GM21390 (cell line): Measurements from ENCODE around the gene TBKBP1.

Experiments used
- ATAC-seq: cut with Tn5 transposase; IDR thresholded peaks from one replicate; pipeline ENCODE4 v1.9.1; 2021; ENCODE audit not compliant: unreplicated experiment

The TBKBP1 gene

GRCh38 chr17:47713980-47714700 is 20.2 kb downstream of the TBKBP1 start:
- ATAC-seq = no peak

DNA sequence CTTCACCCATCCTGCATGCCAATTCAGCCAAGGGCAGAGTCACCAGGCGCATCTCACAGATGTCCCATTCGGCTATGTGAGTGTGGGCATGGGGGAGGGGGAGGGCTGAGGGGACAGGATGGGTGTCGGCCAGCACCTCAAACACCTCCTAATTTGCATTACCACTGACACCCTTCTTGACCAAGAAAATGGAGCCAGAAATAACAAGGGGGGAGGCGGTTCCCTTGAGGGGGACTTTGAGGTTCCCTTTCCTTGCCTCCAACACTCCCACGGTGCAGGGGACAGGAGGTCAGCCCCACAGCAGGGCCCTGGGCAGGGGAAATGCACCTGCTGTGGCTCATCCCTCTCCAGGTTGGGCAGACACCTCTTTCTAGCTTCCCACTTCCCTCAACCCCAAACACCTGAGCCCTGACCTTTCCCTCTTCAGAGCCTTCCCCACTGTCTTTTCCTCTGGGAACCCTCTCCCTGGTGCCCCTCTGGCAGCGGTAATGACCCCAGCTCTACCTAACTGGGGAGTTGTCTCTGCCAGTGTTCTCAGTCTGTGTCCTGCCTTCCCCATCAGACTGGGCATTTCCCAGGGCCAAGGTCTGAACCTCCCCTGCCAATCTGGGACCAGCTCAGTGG is 20.9 kb downstream of the TBKBP1 start:
- no peak for ATAC-seq

DNA sequence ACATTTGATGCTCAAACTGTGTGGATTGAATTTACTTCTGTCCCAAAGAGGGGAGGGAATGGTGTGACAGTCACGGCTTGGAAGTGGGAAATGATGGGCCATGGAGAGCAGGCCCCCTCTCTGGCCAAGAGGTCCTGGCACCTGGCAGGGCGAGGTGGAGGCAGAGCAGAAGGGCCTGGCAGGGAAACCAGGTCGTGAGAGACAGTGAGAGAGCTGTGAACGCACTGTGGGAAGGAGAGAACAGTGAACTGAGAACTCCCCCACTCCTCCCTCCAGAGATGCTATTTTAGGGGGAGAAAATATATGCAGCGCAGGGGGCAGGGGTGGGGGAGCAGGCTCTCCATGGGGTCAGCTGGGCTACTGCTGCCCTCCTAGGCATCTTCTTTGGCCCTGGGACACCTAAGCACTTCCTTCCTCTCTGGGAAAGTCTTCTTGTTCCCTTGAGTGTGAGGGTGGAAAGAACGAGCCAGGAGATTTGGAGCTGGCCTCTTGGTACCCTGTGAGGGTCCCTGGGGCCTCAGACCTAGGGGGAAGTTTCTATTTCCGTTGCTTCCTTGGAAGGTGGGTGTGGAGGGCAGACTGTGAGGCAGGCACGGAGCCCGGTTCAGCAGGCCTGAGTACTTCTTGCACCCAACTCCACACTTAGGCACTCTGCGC is 21.8 kb downstream of the TBKBP1 start:
- no peak for ATAC-seq

GRCh38 chr17:47716375-47716774 is 22.4 kb downstream of the TBKBP1 start:
- ATAC-seq = no peak

GRCh38 chr17:47717261-47717697 is 23.3 kb downstream of the TBKBP1 start:
- no peak for ATAC-seq

DNA sequence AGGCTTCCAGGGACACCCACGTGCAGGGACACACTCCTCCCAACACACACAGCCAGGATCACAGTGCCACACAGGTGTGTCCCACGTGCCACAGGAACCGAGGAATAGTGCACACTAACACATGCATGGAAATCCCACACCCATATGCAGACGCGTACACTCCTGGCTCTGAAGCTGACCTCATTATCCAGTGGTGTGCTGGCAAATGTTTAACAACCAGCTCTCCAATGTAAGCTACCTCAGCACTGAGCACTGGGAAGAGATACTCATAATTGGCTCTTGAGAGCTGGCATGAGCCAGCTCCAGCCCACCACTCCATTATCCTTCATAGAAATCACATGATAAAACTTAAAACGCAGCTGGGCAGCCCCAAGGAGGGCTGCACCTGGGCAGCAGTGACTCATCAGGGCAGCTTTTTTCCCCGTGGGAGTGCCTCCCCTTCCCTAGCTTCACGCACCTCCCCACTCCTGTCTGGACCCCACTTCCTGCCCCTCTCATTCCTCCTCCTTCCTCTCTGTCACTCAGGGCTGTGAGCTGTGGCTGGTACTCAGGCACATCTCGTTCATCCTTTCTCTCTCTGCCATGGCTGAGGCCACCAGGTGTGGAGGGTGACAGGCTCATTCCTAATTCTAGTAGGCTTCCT is 24.1 kb downstream of the TBKBP1 start:
- no peak for ATAC-seq

- ATAC-seq = no peak
These were observed 24.9 kb downstream of the TBKBP1 start for GRCh38 chr17:47718634-47719405.

DNA sequence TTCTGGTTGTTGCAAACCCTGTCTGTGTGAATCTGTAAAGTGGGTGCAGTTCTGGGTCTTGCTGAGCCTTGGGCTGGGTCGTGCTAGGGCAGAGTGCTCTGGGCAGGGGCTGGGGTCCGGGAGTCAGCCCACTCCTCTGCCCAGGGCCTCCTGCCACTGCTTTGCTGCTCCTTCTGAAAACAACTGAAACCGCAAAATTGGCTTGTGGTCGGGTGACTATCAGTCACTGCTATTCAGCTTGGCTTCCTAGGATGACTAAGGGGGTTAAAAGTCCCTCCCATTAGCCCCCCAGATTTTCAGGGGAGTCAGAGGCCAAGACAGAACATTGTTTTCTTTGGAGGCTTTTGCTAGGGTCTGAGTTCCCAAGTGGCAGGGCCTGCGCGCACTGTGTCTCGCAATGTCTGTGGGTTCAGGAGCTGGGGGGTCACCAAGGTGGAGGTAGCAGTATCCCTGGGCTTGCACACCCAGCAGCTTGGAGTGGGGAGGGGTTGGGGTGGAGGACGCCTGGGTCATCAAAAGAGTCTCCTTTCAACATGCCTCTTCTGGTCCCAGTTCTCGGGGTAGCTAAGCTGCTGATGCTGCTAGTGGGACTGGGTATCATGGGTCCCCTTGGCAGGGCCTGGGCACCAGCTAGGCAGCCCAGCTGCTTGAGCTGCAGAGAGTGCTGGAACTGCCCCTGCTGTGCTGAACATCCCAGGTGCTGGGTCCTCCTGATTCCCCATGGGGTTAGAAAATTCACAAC is 25.6 kb downstream of the TBKBP1 start:
- ATAC-seq = no peak

- ATAC-seq = no peak
These were observed 26.2 kb downstream of the TBKBP1 start for GRCh38 chr17:47720196-47720595.

DNA sequence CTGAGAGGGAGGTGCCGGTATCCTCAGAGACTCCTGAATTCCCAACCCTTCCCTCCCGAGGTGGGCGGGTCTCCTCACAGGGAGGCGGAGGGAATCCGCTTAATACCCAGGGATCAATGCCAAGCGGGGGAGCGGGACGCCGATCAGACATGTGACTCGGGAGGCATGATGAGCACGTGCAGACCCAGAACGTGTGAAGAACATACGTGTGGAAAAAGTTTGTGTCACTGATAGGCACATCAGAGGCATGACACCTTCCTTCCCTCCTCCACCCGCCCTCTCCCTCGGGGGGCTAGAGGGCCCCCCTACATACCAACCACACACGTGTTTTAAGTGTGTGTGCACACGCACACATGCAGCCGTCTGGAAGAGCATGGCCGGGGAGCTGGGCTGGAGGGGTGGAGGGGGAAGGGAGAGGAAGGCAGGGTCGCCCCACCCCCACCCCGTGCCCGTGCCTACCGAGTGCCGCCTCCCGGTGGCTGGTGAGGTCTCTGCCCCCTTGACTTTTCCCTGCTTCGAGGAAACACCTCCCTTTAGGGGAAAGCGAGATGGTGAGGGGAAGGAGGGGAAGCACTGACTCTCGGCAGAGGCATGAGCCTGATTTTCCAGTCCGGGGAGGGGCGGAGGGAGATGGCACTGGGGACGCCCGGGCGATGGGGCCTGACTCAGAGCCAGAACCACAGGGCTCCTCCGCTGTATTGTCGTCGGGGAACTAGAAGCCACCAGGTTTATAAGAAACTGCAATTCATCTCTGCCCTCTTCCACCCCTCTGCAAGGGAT is 27.0 kb downstream of the TBKBP1 start:
- no peak for ATAC-seq

GRCh38 chr17:47721725-47722124 is 27.8 kb downstream of the TBKBP1 start:
- no peak for ATAC-seq

DNA sequence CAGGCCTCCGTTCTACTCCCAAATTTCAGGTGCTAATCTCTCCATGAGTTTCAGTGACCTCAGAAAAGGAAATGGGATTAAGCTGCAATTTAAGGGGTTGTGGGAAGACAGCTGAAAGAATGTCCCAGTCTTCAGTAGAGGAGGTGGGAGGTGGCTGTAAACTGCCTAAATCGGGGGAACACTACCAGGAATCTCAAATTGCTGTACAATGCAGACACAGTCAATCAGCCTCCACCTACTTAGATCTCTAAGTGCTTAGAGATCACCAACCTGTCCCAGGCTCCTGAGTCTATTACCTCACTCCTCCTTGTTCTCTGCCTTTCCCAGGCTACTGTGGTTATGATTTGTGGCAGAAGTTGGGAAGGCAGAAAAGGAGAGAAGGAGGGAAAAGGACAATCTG is 30.7 kb downstream of the TBKBP1 start:
- no peak for ATAC-seq

- no peak for ATAC-seq
These were observed 31.6 kb downstream of the TBKBP1 start for GRCh38 chr17:47725446-47726111.

DNA sequence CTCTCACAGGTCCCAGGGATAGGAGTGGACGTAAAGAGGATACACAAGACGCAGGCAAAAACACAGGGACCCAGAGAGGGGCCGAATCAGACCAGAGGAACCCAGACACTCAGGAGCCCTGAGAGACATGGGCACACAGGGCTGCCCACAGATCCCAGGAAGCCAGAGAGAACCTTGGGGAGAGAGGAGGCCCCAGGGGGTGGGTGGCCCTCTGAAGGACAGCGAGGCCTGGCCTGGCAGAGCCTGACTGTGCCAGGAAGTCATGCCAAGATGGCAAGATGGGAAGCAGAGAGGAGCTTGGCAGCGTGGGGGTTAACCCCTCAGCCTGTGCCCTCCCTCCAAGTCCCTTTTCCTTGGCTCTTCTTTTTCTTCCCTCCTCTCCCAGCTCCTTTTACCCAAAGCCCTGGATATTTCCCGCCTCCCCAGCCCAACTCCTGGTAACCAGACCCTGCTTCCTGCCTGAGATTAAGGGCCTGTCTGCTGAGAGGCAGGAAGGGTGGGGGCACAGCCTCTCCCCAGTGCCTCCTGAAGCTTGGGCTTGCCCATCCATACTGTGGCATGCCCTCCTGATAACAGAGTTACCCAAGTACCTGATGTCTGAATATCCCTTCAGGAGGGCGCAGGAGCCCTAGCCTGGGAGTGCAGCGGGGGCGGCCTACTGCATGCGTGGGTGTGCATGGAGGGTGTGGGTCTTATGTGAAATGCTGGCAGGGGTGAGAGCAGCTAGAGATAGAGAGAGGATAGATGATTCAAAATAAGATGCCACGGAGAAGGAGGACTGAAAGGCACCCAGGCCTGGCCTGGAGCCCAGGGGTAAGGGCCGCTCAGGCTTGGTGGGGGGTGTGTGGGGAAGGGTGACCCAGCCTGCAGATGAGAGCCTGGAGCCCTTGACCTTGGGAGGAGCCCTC is 33.1 kb downstream of the TBKBP1 start:
- ATAC-seq = no peak

DNA sequence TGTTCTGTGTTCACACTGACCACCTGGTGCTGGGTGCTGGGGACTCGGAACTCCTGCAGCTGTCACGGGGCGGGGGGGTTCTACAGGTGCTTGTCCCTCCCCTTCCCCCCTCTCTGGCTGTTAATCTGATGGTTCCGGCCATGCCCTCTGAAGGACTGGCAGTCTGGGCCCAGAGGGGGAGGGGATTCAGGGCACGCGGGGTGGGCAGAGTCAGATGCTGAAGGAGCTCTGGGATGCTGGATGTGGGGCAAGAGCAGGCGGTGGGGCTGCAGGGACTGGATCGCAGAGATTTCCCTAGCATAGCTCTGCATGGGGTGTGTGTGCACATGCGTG is 33.7 kb downstream of the TBKBP1 start:
- ATAC-seq = no peak

- ATAC-seq = no peak
These were observed 34.4 kb downstream of the TBKBP1 start for GRCh38 chr17:47728214-47728877.

- no peak for ATAC-seq
These were observed 35.5 kb downstream of the TBKBP1 start for GRCh38 chr17:47729476-47729875.

DNA sequence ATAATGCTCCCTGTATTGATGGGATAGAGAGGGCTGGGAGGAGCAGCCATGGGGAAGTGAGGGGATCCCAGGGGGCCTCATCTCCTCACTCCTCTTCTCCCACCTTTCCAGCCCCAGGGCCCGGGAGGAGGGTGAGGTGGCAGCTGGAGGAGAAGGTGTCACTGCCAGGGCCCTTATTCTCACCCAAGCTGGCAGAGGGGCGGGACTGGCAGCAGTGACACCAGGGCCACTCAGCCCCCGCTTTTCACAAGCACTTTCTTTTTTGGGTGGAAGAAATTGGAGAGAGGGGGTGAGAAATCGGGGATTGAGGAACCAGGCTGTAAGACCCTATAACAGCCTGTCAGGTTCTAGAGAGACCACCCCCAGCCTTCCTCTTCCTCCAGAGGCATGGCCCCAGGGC is 36.7 kb downstream of the TBKBP1 start:
- no peak for ATAC-seq
